Mucosa of stomach (tissue), 1 donor: ENCODE data around the gene SNCB.

ENCODE experiments used
- H3K27me3 ChIP-seq: one replicate; pipeline ENCODE4 v1.7.0; 2013; ENCODE audit warnings: mild to moderate bottlenecking, low read length; ENCODE audit not compliant: control insufficient read depth, insufficient read depth
- H3K36me3 ChIP-seq: one replicate; pipeline ENCODE4 v1.7.0; 2013; ENCODE audit warnings: low read length; ENCODE audit not compliant: control insufficient read depth, insufficient read depth
- H3K4me1 ChIP-seq: one replicate; pipeline ENCODE4 v1.7.0; 2013; ENCODE audit warnings: mild to moderate bottlenecking, low read length; ENCODE audit not compliant: control insufficient read depth, insufficient read depth
- H3K4me3 ChIP-seq: one replicate; pipeline ENCODE4 v1.7.0; 2013; ENCODE audit warnings: low read length
- H3K9ac ChIP-seq: one replicate; pipeline ENCODE4 v1.7.0; 2013; ENCODE audit warnings: mild to moderate bottlenecking, low read length, moderate library complexity
- H3K9me3 ChIP-seq: one replicate; pipeline ENCODE4 v1.7.0; 2013; ENCODE audit warnings: mild to moderate bottlenecking, low read length, moderate library complexity; ENCODE audit not compliant: control insufficient read depth
- donor health status: Pancreatic carcinoma.

The SNCB gene

GRCh38 chr5:176583076-176583475 lies 47.3 kb downstream of the SNCB start:
- Histone ChIP-seq H3K27me3 (no peaks in the 10 kb centered on the region), H3K4me1 (peaks cover 2% of the 10 kb centered on the region), H3K9me3 (no peaks in the 10 kb centered on the region), H3K36me3 (no peaks in the 10 kb centered on the region), H3K4me3 (no peak overlapping the region), H3K9ac (no peak overlapping the region)

- Histone ChIP-seq H3K36me3 (no peaks in the 10 kb centered on the region), H3K9ac (no peak overlapping the region), H3K27me3 (no peaks in the 10 kb centered on the region), H3K9me3 (no peaks in the 10 kb centered on the region), H3K4me3 (no peak overlapping the region), H3K4me1 (peaks cover 4% of the 10 kb centered on the region)
These were observed 49.0 kb downstream of the SNCB start for GRCh38 chr5:176581361-176581760.

DNA sequence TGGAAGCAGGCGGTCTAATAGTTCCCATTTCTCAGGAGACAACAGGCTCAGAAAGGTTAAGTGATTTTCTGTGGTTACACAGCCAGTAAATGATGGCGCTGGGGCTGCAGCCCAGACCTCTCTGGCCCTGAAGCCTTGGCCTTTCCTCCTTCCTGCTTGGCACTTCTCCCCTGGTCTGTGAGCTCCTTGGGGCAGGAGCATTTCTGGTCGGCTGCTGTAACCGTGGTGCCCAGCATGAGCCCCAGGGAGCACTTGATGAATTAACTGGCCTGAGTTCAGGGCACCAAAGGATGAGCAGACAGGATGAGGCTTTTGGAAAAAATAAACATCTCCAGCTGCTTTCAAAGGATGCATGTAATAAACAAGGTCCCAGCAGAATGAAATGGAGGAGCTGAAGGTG lies 51.0 kb downstream of the SNCB start:
- Histone ChIP-seq H3K36me3 (no peaks in the 10 kb centered on the region), H3K4me1 (peaks cover 4% of the 10 kb centered on the region), H3K27me3 (no peaks in the 10 kb centered on the region), H3K9ac (no peak overlapping the region), H3K4me3 (no peak overlapping the region), H3K9me3 (no peaks in the 10 kb centered on the region)

DNA sequence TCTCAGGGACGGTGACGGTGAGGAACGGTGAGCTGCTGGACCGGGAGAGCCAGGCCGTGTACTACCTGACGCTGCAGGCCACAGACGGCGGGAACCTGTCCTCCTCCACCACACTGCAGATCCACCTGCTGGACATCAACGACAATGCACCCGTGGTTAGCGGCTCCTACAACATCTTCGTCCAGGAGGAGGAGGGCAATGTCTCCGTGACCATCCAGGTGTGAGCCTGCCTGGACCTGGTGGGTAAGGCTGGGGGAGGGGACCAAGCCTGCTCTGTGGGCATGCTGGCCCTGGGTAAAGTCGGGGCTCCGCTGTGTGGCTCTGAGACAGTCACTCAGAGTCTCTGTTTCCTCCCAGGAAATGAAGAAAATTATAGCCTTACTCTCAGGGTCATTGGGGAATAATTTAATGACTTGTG lies 51.9 kb downstream of the SNCB start:
- Histone ChIP-seq H3K4me1 (peaks cover 4% of the 10 kb centered on the region), H3K9ac (no peak overlapping the region), H3K4me3 (no peak overlapping the region), H3K27me3 (no peaks in the 10 kb centered on the region), H3K9me3 (no peaks in the 10 kb centered on the region), H3K36me3 (no peaks in the 10 kb centered on the region)

GRCh38 chr5:176577312-176578176 lies 52.8 kb downstream of the SNCB start:
- H3K36me3 ChIP-seq = no peaks in the 10 kb centered on the region
- no peak overlapping the region for H3K4me3 ChIP-seq
- H3K27me3 ChIP-seq = no peaks in the 10 kb centered on the region
- H3K9me3 ChIP-seq = no peaks in the 10 kb centered on the region
- no peak overlapping the region for H3K9ac ChIP-seq
- H3K4me1 ChIP-seq = peaks cover 4% of the 10 kb centered on the region

- Histone ChIP-seq H3K9me3 (no peaks in the 10 kb centered on the region), H3K36me3 (no peaks in the 10 kb centered on the region), H3K4me3 (no peak overlapping the region), H3K4me1 (peaks cover 4% of the 10 kb centered on the region), H3K9ac (no peak overlapping the region), H3K27me3 (no peaks in the 10 kb centered on the region)
These were observed 54.6 kb downstream of the SNCB start for GRCh38 chr5:176575488-176576422.

- Histone ChIP-seq H3K4me1 (peaks cover 4% of the 10 kb centered on the region), H3K9me3 (no peaks in the 10 kb centered on the region), H3K4me3 (no peak overlapping the region), H3K27me3 (no peaks in the 10 kb centered on the region), H3K9ac (no peak overlapping the region), H3K36me3 (no peaks in the 10 kb centered on the region)
These were observed 55.3 kb downstream of the SNCB start for GRCh38 chr5:176575066-176575465.

- H3K27me3 ChIP-seq = no peaks in the 10 kb centered on the region
- H3K4me3 ChIP-seq = no peak overlapping the region
- no peaks in the 10 kb centered on the region for H3K36me3 ChIP-seq
- H3K9me3 ChIP-seq = no peaks in the 10 kb centered on the region
- no peak overlapping the region for H3K9ac ChIP-seq
- peaks cover 4% of the 10 kb centered on the region for H3K4me1 ChIP-seq
These were observed 56.1 kb downstream of the SNCB start for GRCh38 chr5:176574297-176574591.

DNA sequence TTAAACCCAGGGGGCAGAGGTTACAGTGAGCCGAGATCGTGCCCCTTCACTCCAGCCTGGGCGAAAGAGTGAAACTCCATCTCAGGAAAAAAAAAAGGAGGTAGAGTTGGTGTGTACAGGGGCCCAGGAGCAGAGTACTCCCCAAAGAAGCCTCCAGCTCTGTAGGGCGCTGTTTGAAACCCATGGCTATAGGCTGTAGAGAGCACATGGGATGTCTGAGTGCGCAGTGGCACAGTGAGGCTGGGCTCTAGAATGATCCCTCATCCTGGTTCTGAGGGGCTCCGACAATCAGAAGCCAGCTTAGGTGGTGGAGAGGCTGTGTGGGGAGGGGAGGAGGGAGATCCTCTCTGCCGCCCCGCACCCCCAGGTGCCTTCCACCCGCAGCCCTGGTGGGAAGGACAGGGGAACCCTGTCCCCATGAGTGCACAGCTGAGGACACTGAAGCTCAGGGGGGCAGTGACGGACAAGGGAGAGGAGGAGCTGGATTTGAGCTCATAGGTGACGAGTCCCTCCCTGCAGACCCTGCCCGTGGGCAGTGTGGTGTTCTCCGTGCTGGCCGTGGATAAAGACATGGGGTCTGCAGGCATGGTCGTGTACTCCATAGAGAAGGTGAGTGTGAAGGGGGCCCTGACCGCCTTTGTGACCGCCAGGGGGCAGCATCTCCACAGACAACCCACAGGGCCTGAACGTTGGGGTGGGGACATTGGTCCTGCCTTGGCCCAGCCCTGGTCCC lies 56.6 kb downstream of the SNCB start:
- Histone ChIP-seq H3K27me3 (no peaks in the 10 kb centered on the region), H3K9me3 (no peaks in the 10 kb centered on the region), H3K4me3 (no peak overlapping the region), H3K4me1 (peaks cover 4% of the 10 kb centered on the region), H3K9ac (no peak overlapping the region), H3K36me3 (no peaks in the 10 kb centered on the region)
